CD4-positive, alpha-beta T cell treated with Interleukin-2 at 100 ng/mL for 4 hours (primary cell): Measurements from ENCODE around the gene SGTA.
"Not testable (repeated sequence)": the region's sequence is repeated elsewhere in the genome, so short reads cannot be mapped to it uniquely, and the experiment has no call there.

Source experiments
- DNase-seq: peaks from one replicate; pipeline ENCODE4 v3.0.0-alpha.2; 2020; ENCODE audit warnings: low spot score

Gene SGTA

GRCh38 chr19:2713170-2713569 is 69.9 kb downstream of the SGTA start:
- not testable (repeated sequence) for DNase-seq

GRCh38 chr19:2711875-2712205 is 71.2 kb downstream of the SGTA start:
- DNase-seq = no peak

- no peak for DNase-seq
Measured at GRCh38 chr19:2711172-2711874, 71.8 kb downstream of the SGTA start.

GRCh38 chr19:2706251-2706650 is 76.8 kb downstream of the SGTA start:
- no peak for DNase-seq
